ENCODE data around the gene DKC1.
"Not testable (repeated sequence)": the region's sequence is repeated elsewhere in the genome, so short reads cannot be mapped to it uniquely, and the experiment has no call there.

DKC1 gene

DNA sequence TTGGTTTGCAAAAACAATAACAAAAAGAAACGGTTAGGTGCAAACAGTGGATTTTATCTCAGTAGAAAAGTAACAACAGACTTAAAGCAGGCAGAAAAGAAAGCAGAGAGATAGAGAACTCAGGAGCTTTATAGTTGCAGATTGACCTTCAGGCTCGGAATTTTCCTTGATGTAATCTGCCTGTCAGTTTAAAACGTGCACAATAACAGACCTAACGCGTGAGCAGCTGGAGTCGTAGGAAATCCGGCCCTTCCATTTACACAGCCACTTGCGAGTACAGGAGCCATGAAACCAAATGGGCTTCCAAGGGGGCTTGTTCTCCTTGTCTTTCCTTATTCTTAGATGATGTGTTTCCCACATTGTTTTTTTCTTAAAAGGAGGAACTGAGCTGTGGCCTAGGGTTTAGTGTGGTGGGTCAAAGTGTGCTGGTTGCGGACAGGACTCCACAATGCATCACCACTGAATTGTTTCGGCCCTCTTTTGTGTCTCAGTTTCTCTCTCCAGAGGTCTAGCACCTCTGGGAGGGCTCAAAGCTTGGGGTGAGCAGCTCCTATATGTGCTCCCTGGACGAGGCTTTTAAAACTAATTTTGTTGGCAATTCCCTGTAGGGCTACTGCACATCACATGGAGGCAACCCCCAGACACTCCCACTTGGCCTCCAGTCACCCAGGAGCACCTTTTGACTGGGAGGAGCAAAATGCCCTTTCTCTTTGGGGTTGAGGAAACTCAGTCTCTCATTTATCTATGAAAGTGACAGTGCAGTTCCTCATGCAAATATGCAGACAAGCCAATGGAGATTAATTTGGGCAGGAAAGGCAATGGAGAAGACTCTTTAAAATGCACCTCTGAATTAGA, 56.5 kb downstream of the DKC1 start:
- DNase-seq (ENCODE audit: low read depth, low spot score) = no peak
- no peak overlapping the region for H3K4me3 ChIP-seq
- no peak overlapping the region for H3K9ac ChIP-seq (ENCODE audit: insufficient read length)
- no peak overlapping the region for H3K27ac ChIP-seq
- no peaks in the 10 kb centered on the region for H3K36me3 ChIP-seq (ENCODE audit: insufficient read depth, low read length)
- no peaks in the 10 kb centered on the region for H3K9me3 ChIP-seq (ENCODE audit: low read depth, low read length)
- TF ChIP-seq POLR2AphosphoS5 (IDR thresholded peaks at IDR 0.05; ENCODE audit: borderline replicate concordance, low read depth, low read length) = no peak
- no peak for TF ChIP-seq FOXP2 (optimal IDR thresholded peaks at IDR 0.05; ENCODE audit: control extremely low read depth, extremely low read length, insufficient read depth)
- no peak for TF ChIP-seq EZH2 (IDR thresholded peaks at IDR 0.05)

DNA sequence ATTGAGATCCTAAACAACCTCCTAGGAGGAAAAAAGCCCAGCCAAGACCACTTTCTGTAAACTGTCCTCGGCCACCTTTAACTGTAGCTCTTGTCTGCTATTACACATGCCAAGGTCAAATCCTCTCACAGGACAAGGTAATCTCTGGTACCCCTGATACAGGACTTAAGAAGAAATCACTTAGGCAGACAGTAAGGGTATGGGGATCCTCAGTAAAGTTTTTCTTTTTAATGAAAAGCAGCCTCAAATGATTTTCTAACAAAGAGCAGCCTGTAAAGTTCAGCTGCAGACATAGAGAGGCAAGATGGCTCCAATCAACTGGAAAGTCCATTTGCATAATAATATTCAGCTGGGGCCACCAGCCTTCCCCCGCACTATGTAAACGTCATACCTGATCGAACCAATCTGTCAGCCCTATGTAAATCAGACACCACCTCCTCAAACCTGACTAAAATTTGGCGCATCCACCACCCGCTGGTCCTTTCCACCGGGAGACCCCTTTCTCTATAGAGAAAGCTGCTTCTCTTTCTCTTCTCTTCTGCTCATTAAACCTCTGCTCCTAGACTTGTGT, 57.2 kb downstream of the DKC1 start:
- H3K4me3 ChIP-seq = no peak overlapping the region
- no peak for DNase-seq (ENCODE audit: low read depth, low spot score)
- no peak overlapping the region for H3K27ac ChIP-seq
- H3K9me3 ChIP-seq (ENCODE audit: low read depth, low read length) = no peaks in the 10 kb centered on the region
- TF ChIP-seq POLR2AphosphoS5 (IDR thresholded peaks at IDR 0.05; ENCODE audit: borderline replicate concordance, low read depth, low read length) = no peak
- no peak for TF ChIP-seq EZH2 (IDR thresholded peaks at IDR 0.05)
- TF ChIP-seq FOXP2 (optimal IDR thresholded peaks at IDR 0.05; ENCODE audit: control extremely low read depth, extremely low read length, insufficient read depth) = no peak
- H3K9ac ChIP-seq (ENCODE audit: insufficient read length) = no peak overlapping the region
- H3K36me3 ChIP-seq (ENCODE audit: insufficient read depth, low read length) = no peaks in the 10 kb centered on the region

DNA sequence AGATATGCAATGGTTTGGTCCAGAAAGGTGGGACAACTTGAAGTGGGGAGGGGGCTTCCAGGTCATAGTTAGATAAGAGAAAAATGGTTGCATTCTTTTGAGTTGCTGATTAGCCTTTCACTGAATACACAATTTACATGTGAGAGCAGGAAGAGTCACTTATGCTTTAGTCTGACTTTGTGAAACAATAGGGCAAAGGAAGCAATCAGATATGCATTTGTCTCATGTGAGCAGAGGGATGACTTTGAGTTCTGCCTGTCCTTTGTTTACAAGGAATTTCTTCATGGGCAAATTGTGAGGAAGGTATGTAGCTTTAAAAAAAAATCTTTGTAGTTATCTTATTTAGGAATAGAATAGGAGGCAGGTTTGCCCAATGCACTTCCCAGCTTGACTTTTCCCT, 58.9 kb downstream of the DKC1 start:
- Histone ChIP-seq H3K4me3 (no peak overlapping the region), H3K9me3 (ENCODE audit: low read depth, low read length) (no peaks in the 10 kb centered on the region), H3K27ac (no peak overlapping the region), H3K36me3 (ENCODE audit: insufficient read depth, low read length) (no peaks in the 10 kb centered on the region), H3K9ac (ENCODE audit: insufficient read length) (no peak overlapping the region)
- DNase-seq (ENCODE audit: low read depth, low spot score) = no peak
- TF ChIP-seq EZH2 (IDR thresholded peaks at IDR 0.05) = no peak
- TF ChIP-seq FOXP2 (optimal IDR thresholded peaks at IDR 0.05; ENCODE audit: control extremely low read depth, extremely low read length, insufficient read depth) = no peak
- no peak for TF ChIP-seq POLR2AphosphoS5 (IDR thresholded peaks at IDR 0.05; ENCODE audit: borderline replicate concordance, low read depth, low read length)

DNA sequence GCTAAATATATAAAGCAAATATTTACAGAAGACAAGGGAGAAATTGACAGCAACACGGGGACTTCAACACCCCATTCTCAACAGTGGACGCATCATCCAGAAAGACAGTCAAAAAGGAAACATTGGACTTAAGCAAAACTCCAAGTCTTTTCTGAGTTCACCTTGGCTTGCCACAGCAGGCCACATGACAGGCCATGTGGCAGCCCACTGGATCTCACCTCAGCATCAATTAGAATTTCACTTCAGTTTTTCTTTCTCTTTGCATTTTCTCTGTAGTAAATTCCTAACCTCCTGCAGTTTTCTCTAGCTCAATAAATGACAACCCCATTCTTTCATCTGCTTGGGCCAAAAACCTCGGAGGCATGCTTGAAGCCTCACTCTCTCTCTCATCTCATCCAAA, 59.4 kb downstream of the DKC1 start:
- DNase-seq (ENCODE audit: low read depth, low spot score) = no peak
- Histone ChIP-seq H3K9me3 (ENCODE audit: low read depth, low read length) (no peaks in the 10 kb centered on the region), H3K4me3 (no peak overlapping the region), H3K36me3 (ENCODE audit: insufficient read depth, low read length) (no peaks in the 10 kb centered on the region), H3K9ac (ENCODE audit: insufficient read length) (no peak overlapping the region), H3K27ac (no peak overlapping the region)
- TF ChIP-seq FOXP2 (optimal IDR thresholded peaks at IDR 0.05; ENCODE audit: control extremely low read depth, extremely low read length, insufficient read depth) (no peak), POLR2AphosphoS5 (IDR thresholded peaks at IDR 0.05; ENCODE audit: borderline replicate concordance, low read depth, low read length) (no peak), EZH2 (IDR thresholded peaks at IDR 0.05) (no peak)

DNA sequence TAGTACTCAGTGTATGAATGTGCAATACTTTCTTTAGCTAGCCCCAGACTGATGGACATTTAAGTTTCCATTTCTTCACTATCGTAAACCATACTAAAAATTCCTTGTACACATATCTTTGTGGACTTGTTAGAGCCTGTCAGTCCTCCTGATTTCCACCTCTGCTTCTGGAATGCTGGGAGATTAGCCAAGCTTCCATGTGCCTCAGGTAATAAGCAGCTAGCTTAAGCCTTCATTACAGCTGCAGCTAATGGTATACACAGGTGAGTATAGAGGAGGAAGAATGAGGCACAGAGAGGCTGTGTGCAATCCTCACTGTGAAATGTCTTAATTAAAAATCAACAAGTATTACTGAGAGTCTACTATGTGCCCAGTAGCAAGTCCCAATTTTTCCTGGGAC, 62.0 kb downstream of the DKC1 start:
- Histone ChIP-seq H3K9me3 (ENCODE audit: low read depth, low read length) (no peaks in the 10 kb centered on the region), H3K27ac (no peak overlapping the region), H3K9ac (ENCODE audit: insufficient read length) (no peak overlapping the region), H3K36me3 (ENCODE audit: insufficient read depth, low read length) (no peaks in the 10 kb centered on the region), H3K4me3 (no peak overlapping the region)
- TF ChIP-seq FOXP2 (optimal IDR thresholded peaks at IDR 0.05; ENCODE audit: control extremely low read depth, extremely low read length, insufficient read depth) (no peak), EZH2 (IDR thresholded peaks at IDR 0.05) (no peak), POLR2AphosphoS5 (IDR thresholded peaks at IDR 0.05; ENCODE audit: borderline replicate concordance, low read depth, low read length) (no peak)
- no peak for DNase-seq (ENCODE audit: low read depth, low spot score)

DNA sequence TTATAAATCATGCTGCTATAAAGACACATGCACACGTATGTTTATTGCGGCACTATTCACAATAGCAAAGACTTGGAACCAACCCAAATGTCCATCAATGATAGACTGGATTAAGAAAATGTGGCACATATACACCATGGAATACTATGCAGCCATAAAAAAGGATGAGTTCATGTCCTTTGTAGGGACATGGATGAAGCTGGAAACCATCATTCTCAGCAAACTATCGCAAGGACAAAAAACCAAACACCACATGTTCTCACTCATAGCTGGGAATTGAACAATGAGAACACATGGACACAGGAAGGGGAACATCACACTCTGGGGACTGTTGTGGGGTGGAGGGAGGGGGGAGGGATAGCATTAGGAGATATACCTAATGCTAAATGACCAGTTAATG, 62.9 kb downstream of the DKC1 start:
- H3K4me3 ChIP-seq; DNase-seq (ENCODE audit: low read depth, low spot score); H3K9ac ChIP-seq (ENCODE audit: insufficient read length); H3K27ac ChIP-seq; H3K36me3 ChIP-seq (ENCODE audit: insufficient read depth, low read length); H3K9me3 ChIP-seq (ENCODE audit: low read depth, low read length): not testable (repeated sequence)

Measured in SK-N-MC (cell line).